ENCODE results near the gene MTMR12.

MTMR12 gene

GRCh38 chr5:32206509-32207354 lies 106.0 kb downstream of the MTMR12 start:
- TF ChIP-seq, protein P1, sequence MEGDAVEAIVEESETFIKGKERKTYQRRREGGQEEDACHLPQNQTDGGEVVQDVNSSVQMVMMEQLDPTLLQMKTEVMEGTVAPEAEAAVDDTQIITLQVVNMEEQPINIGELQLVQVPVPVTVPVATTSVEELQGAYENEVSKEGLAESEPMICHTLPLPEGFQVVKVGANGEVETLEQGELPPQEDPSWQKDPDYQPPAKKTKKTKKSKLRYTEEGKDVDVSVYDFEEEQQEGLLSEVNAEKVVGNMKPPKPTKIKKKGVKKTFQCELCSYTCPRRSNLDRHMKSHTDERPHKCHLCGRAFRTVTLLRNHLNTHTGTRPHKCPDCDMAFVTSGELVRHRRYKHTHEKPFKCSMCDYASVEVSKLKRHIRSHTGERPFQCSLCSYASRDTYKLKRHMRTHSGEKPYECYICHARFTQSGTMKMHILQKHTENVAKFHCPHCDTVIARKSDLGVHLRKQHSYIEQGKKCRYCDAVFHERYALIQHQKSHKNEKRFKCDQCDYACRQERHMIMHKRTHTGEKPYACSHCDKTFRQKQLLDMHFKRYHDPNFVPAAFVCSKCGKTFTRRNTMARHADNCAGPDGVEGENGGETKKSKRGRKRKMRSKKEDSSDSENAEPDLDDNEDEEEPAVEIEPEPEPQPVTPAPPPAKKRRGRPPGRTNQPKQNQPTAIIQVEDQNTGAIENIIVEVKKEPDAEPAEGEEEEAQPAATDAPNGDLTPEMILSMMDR (IDR thresholded peaks at IDR 0.05; ENCODE audit: extremely low read depth, insufficient read depth, missing control alignments): no peak
- DNase-seq (ENCODE audit: low spot score): peak; percentile 34
- in situ Hi-C loops (cut with MboI; ENCODE audit: low pct_unique_long_range_greater_than_20kb, low sequenced_read_pairs, unreplicated experiment): no loop called here

- in situ Hi-C loops (cut with MboI; ENCODE audit: low pct_unique_long_range_greater_than_20kb, low sequenced_read_pairs, unreplicated experiment): no loop called here
- TF ChIP-seq, protein P1 (IDR thresholded peaks at IDR 0.05; ENCODE audit: extremely low read depth, insufficient read depth, missing control alignments): no peak
These were observed 106.7 kb downstream of the MTMR12 start for GRCh38 chr5:32206053-32206452.

GRCh38 chr5:32202394-32202793 lies 110.3 kb downstream of the MTMR12 start:
- TF ChIP-seq, protein P1 (IDR thresholded peaks at IDR 0.05; ENCODE audit: extremely low read depth, insufficient read depth, missing control alignments): no peak
- no peak for DNase-seq (ENCODE audit: low spot score)
- in situ Hi-C loops (cut with MboI; ENCODE audit: low pct_unique_long_range_greater_than_20kb, low sequenced_read_pairs, unreplicated experiment): no loop called here

More at GRCh38 chr5:32206053-32206452, 106.7 kb downstream of the MTMR12 start:
- no peak for DNase-seq (ENCODE audit: low spot score)

- no peak for DNase-seq (ENCODE audit: low spot score)
- in situ Hi-C loops (cut with MboI; ENCODE audit: low pct_unique_long_range_greater_than_20kb, low sequenced_read_pairs, unreplicated experiment): no loop called here
- TF ChIP-seq, protein P1 (IDR thresholded peaks at IDR 0.05; ENCODE audit: extremely low read depth, insufficient read depth, missing control alignments): no peak
These were observed 111.5 kb downstream of the MTMR12 start for GRCh38 chr5:32201122-32201753.

DNA sequence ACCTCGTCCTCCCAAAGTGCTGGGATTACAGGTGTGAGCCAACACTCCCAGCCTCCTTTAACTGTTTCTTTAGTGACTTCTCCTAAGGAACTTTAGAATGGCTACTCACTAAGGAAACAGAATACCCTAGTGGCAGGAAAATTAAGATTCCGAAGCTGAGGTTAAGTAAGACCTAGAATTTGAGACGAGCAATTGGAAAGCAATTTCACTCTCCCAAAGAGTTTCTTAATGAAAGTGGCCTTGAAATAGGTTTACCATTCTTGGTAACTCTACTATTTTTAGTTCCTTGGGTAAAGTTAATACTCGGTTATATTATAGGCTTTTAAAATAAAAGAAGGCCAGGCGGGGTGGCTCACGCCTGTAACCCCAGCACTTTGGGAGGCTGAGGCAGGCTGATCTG lies 115.7 kb downstream of the MTMR12 start:
- DNase-seq (ENCODE audit: low spot score): no peak
- TF ChIP-seq, protein P1 (IDR thresholded peaks at IDR 0.05; ENCODE audit: extremely low read depth, insufficient read depth, missing control alignments): no peak
- in situ Hi-C loops (cut with MboI; ENCODE audit: low pct_unique_long_range_greater_than_20kb, low sequenced_read_pairs, unreplicated experiment): no loop called here

DNA sequence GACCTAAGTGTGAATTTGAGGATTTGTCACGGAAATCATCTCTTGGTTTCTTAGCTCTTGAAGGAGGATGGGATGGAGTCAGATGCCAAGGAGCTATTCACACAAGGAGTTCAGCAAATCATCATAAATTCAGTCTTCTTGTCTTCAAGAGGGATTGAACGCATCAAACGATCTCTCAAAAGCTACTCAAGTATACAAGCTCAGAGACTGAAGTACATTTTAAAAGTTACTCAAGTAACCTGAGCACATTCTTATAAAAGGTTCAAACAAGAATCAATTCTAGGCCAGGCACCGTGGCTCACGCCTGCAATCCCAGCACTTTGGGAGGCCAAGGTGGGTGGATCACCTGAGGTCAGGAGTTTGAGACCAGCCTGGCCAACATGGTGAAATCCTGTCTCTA lies 117.5 kb downstream of the MTMR12 start:
- TF ChIP-seq, protein P1 (IDR thresholded peaks at IDR 0.05; ENCODE audit: extremely low read depth, insufficient read depth, missing control alignments): no peak
- DNase-seq (ENCODE audit: low spot score): no peak
- in situ Hi-C loops (cut with MboI; ENCODE audit: low pct_unique_long_range_greater_than_20kb, low sequenced_read_pairs, unreplicated experiment): no loop called here
